Memory B cell (primary cell): ENCODE measurements around the gene EEF2KMT.
"Not testable (repeated sequence)": the region's sequence is repeated elsewhere in the genome, so short reads cannot be mapped to it uniquely, and the experiment has no call there.

ENCODE experiments used
- ATAC-seq: fragments of 150-1000 bp; cut with Tn5 transposase; 2 replicates; pipeline ENCODE4 v1.10.0; 2021; ENCODE audit warnings: low read depth, mild to moderate bottlenecking, moderate library complexity
- DNase-seq, 2 donors: peaks; one replicate each; pipeline ENCODE4 v3.0.0; 2022; ENCODE audit warnings: low spot score in 2 of 2
- H3K27ac Mint-ChIP-seq: one replicate; pipeline ENCODE4 v1.8.0; 2022; ENCODE audit warnings: mild to moderate bottlenecking, moderate library complexity, mixed read lengths
- H3K27me3 Mint-ChIP-seq: one replicate; pipeline ENCODE4 v1.8.0; 2022; ENCODE audit warnings: mixed read lengths
- H3K36me3 Mint-ChIP-seq: one replicate; pipeline ENCODE4 v1.8.0; 2022; ENCODE audit warnings: mild to moderate bottlenecking, mixed read lengths
- H3K4me1 Mint-ChIP-seq: one replicate; pipeline ENCODE4 v1.8.0; 2022; ENCODE audit warnings: mixed read lengths
- H3K4me3 Mint-ChIP-seq: one replicate; pipeline ENCODE4 v1.8.0; 2022; ENCODE audit warnings: mild to moderate bottlenecking, moderate library complexity, mixed read lengths
- H3K9me3 Mint-ChIP-seq: one replicate; pipeline ENCODE4 v1.8.0; 2022; ENCODE audit warnings: mixed read lengths

The EEF2KMT gene

GRCh38 chr16:5084802-5085201, 12.8 kb downstream of the EEF2KMT start:
- ATAC-seq, H3K4me3 Mint-ChIP-seq, H3K27ac Mint-ChIP-seq, H3K9me3 Mint-ChIP-seq, H3K4me1 Mint-ChIP-seq, H3K27me3 Mint-ChIP-seq: not testable (repeated sequence)
- DNase-seq: peak; percentile 44 to 54
- peaks cover 12% of the 10 kb centered on the region for H3K36me3 Mint-ChIP-seq

GRCh38 chr16:5084099-5084731, 13.4 kb downstream of the EEF2KMT start:
- H3K27ac Mint-ChIP-seq, DNase-seq, H3K27me3 Mint-ChIP-seq, H3K4me3 Mint-ChIP-seq, H3K4me1 Mint-ChIP-seq, H3K9me3 Mint-ChIP-seq, ATAC-seq: not testable (repeated sequence)
- peaks cover 14% of the 10 kb centered on the region for H3K36me3 Mint-ChIP-seq

- peaks cover 14% of the 10 kb centered on the region for H3K36me3 Mint-ChIP-seq
- H3K27me3 Mint-ChIP-seq, H3K4me1 Mint-ChIP-seq, DNase-seq, H3K4me3 Mint-ChIP-seq, H3K27ac Mint-ChIP-seq, ATAC-seq, H3K9me3 Mint-ChIP-seq: not testable (repeated sequence)
Observed at GRCh38 chr16:5083646-5084045, 13.9 kb downstream of the EEF2KMT start.

GRCh38 chr16:5080996-5081395, 16.6 kb downstream of the EEF2KMT start:
- ATAC-seq, DNase-seq, H3K27ac Mint-ChIP-seq, H3K9me3 Mint-ChIP-seq, H3K4me3 Mint-ChIP-seq, H3K27me3 Mint-ChIP-seq, H3K4me1 Mint-ChIP-seq: not testable (repeated sequence)
- H3K36me3 Mint-ChIP-seq: peaks cover 14% of the 10 kb centered on the region

- DNase-seq, H3K9me3 Mint-ChIP-seq, H3K27me3 Mint-ChIP-seq, H3K27ac Mint-ChIP-seq, ATAC-seq, H3K4me3 Mint-ChIP-seq, H3K4me1 Mint-ChIP-seq: not testable (repeated sequence)
- H3K36me3 Mint-ChIP-seq: peaks cover 17% of the 10 kb centered on the region
Observed at GRCh38 chr16:5080461-5080860, 17.1 kb downstream of the EEF2KMT start.

GRCh38 chr16:5078626-5079025, 19.0 kb downstream of the EEF2KMT start:
- no peak for ATAC-seq
- Mint-ChIP-seq H3K4me3 (no peak overlapping the region), H3K27me3 (no peaks in the 10 kb centered on the region), H3K9me3 (no peaks in the 10 kb centered on the region), H3K36me3 (peaks cover 12% of the 10 kb centered on the region), H3K4me1 (peaks cover 4% of the 10 kb centered on the region), H3K27ac (no peak overlapping the region)
- DNase-seq: no peak

GRCh38 chr16:5077304-5077703, 20.3 kb downstream of the EEF2KMT start:
- Mint-ChIP-seq H3K27ac (no peak overlapping the region), H3K4me1 (peaks cover 16% of the 10 kb centered on the region), H3K4me3 (no peak overlapping the region), H3K9me3 (no peaks in the 10 kb centered on the region), H3K36me3 (peaks cover 11% of the 10 kb centered on the region), H3K27me3 (no peaks in the 10 kb centered on the region)
- DNase-seq: no peak
- ATAC-seq: no peak

- peaks cover 11% of the 10 kb centered on the region for H3K36me3 Mint-ChIP-seq
- ATAC-seq (no peak), DNase-seq (no peak)
- H3K27me3 Mint-ChIP-seq: no peaks in the 10 kb centered on the region
- no peak overlapping the region for H3K27ac Mint-ChIP-seq
- H3K9me3 Mint-ChIP-seq: no peaks in the 10 kb centered on the region
- H3K4me3 Mint-ChIP-seq: no peak overlapping the region
- peaks cover 29% of the 10 kb centered on the region for H3K4me1 Mint-ChIP-seq
Observed at GRCh38 chr16:5075637-5076036, 22.0 kb downstream of the EEF2KMT start.

GRCh38 chr16:5073771-5074170, 23.8 kb downstream of the EEF2KMT start:
- not testable (repeated sequence) for H3K27ac Mint-ChIP-seq, H3K9me3 Mint-ChIP-seq, DNase-seq, H3K27me3 Mint-ChIP-seq, ATAC-seq, H3K4me3 Mint-ChIP-seq, H3K36me3 Mint-ChIP-seq
- H3K4me1 Mint-ChIP-seq: peaks cover 29% of the 10 kb centered on the region

- H3K36me3 Mint-ChIP-seq: peaks cover 8% of the 10 kb centered on the region
- no peaks in the 10 kb centered on the region for H3K9me3 Mint-ChIP-seq
- H3K27me3 Mint-ChIP-seq: no peaks in the 10 kb centered on the region
- DNase-seq (no peak), ATAC-seq (no peak)
- H3K27ac Mint-ChIP-seq: peak overlapping the region; percentile 96
- H3K4me1 Mint-ChIP-seq: peaks cover 29% of the 10 kb centered on the region
- peak overlapping the region; percentile 98 for H3K4me3 Mint-ChIP-seq
Observed at GRCh38 chr16:5073279-5073629, 24.3 kb downstream of the EEF2KMT start.

GRCh38 chr16:5072334-5073278, 25.0 kb downstream of the EEF2KMT start:
- ATAC-seq (no peak), DNase-seq (no peak)
- Mint-ChIP-seq H3K4me1 (peaks cover 29% of the 10 kb centered on the region), H3K27me3 (no peaks in the 10 kb centered on the region), H3K4me3 (peak overlapping the region; percentile 98), H3K27ac (peak overlapping the region; percentile 96), H3K36me3 (peaks cover 8% of the 10 kb centered on the region), H3K9me3 (no peaks in the 10 kb centered on the region)

- peaks cover 32% of the 10 kb centered on the region for H3K4me1 Mint-ChIP-seq
- H3K36me3 Mint-ChIP-seq: peaks cover 8% of the 10 kb centered on the region
- DNase-seq (peak; percentile 84 to 87), ATAC-seq (peak; percentile 90)
- no peaks in the 10 kb centered on the region for H3K27me3 Mint-ChIP-seq
- H3K4me3 Mint-ChIP-seq: peak within 1 kb of the TSS; percentile 98
- no peaks in the 10 kb centered on the region for H3K9me3 Mint-ChIP-seq
- peak within 1 kb of the TSS; percentile 96 for H3K27ac Mint-ChIP-seq
Observed at GRCh38 chr16:5071681-5072333, 25.8 kb downstream of the EEF2KMT start, which contains the start of gene ALG1. ALG1 (plus strand) TSS chr16:5071843; CDS start chr16:5071850, 7 bp downstream.

GRCh38 chr16:5071341-5071680, 26.3 kb downstream of the EEF2KMT start:
- Mint-ChIP-seq H3K27me3 (no peaks in the 10 kb centered on the region), H3K36me3 (peaks cover 8% of the 10 kb centered on the region), H3K27ac (peak overlapping the region; percentile 96), H3K4me1 (peaks cover 32% of the 10 kb centered on the region), H3K9me3 (no peaks in the 10 kb centered on the region), H3K4me3 (peak overlapping the region; percentile 98)
- DNase-seq: no peak
- ATAC-seq: no peak
